Measurements from ENCODE around the gene ARMC9. TPM values are rescaled to one million over a fixed set of nuclear protein-coding genes. Genes with fewer than 3 reads are reported as not detected.
A peak's percentile ranks its signal among the peaks of the same experiment; 100 is the strongest.

The ARMC9 gene
- total RNA-seq, 4 donors from 2014 or later: 2.8 to 15.9 (median 6.6) TPM

DNA sequence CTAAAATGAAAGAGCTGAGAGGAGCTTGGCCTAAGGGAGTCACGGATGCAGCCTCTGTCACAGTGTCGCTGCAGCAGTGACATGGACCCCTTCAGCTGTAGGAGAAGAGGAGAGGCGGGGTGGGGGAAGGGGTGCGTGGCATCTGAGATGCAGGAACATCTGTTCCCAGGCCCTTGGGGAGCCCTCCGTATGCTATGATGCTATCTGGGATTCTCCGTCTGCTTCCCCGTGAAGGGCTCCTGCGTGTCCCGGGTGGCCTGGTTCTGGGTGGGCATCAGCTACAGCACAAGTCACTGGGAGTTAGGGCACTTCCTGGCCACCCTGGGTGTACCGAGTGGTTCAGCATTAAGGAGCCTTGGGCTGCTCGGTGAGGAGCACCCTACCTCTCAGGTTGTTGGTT is 161.5 kb downstream of the ARMC9 start:
- TF ChIP-seq, protein P1, sequence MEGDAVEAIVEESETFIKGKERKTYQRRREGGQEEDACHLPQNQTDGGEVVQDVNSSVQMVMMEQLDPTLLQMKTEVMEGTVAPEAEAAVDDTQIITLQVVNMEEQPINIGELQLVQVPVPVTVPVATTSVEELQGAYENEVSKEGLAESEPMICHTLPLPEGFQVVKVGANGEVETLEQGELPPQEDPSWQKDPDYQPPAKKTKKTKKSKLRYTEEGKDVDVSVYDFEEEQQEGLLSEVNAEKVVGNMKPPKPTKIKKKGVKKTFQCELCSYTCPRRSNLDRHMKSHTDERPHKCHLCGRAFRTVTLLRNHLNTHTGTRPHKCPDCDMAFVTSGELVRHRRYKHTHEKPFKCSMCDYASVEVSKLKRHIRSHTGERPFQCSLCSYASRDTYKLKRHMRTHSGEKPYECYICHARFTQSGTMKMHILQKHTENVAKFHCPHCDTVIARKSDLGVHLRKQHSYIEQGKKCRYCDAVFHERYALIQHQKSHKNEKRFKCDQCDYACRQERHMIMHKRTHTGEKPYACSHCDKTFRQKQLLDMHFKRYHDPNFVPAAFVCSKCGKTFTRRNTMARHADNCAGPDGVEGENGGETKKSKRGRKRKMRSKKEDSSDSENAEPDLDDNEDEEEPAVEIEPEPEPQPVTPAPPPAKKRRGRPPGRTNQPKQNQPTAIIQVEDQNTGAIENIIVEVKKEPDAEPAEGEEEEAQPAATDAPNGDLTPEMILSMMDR (IDR thresholded peaks at IDR 0.05): no peak
- no peak for ATAC-seq (ENCODE audit: low FRiP score)
- no peak for DNase-seq (ENCODE audit: low spot score)

DNA sequence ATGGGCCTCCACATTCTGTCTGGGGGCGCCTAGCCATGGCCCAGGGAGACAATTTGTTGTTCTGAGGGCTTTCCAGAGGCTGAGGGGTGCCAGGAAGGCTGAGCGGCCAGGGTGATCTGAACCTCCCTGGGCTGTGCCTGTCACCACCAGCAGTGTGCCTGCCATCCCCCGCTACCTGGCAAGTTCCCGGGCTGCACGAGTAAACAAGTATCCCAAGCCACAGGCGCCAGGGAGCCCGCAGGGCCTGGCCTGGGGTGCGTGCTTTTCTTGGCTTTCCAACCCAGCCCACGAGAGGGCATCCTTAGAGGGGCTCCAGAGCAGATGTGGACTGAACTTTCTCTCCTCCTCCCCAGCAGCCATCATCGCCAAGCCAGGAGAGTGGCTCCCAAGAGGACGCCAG is 162.0 kb downstream of the ARMC9 start:
- ATAC-seq (ENCODE audit: low FRiP score): no peak
- TF ChIP-seq, protein P1 (IDR thresholded peaks at IDR 0.05): no peak
- no peak for DNase-seq (ENCODE audit: low spot score)

DNA sequence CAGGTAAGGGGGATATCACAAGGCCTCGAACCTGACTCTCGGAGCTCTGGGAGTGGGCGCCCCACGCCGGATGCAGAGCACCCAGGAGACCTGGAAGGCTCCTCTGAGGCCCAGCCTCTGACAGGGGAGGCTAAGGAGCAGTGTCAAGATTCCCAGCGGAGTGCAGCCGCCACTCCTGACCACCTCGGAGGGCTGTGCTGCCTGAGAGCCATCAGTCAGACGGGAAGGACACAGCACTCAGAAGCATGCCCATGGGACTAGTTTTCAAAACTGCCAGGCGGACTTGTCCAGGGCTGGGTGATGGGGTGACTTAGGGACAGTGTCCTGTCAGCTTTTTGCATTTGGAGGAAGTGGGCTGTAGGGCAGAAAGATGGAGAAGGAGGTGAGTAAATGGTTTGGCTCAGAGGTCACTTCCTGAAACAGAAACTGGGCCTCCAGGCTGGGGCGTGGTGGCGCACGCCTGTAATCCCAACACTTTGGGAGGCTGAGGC is 162.5 kb downstream of the ARMC9 start:
- no peak for DNase-seq (ENCODE audit: low spot score)
- TF ChIP-seq, protein P1 (IDR thresholded peaks at IDR 0.05): no peak
- ATAC-seq (ENCODE audit: low FRiP score): no peak

DNA sequence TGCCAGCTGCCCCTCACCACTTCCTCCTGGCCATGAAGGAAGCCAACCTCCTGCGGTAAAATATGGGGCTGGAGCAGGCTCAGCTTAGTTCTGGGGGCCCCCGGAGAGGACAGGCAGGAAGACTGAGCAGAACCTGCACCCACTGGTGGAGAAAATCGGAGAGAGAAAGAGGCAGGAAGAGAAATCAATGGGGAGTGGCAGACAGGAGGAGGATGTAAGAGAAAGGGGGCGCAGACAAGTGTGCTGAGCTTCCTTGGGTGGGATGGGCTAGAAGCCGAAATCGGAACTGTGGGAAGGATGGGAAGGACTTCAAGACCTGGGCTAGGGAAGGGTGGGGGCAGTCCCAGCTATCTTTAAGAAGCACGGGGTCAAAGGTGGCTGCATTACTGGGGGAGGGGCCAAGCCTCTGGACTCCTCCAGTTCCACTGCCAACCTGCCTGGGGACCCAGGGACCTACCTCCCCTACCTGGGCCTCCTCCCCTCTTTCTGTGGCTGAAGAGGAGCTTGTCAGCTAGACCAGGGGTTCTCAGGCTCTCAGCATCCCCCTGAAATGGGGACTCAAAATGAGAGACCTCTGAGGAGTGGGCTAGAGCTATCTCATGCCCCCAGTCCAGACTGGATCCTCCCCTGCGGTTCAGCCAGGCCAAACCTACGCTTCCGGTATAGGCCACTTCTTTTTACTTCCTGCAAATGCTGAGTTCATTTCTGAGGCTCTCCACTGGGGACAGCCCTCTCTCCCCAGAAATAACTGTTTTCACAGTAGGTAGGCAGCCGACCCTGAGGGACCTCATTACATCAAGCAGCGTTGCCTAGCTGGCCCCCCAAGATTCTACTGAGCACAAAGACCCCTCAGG is 163.5 kb downstream of the ARMC9 start:
- peak; percentile 9 for ATAC-seq (ENCODE audit: low FRiP score)
- TF ChIP-seq, protein P1 (IDR thresholded peaks at IDR 0.05): no peak
- DNase-seq (ENCODE audit: low spot score): no peak

DNA sequence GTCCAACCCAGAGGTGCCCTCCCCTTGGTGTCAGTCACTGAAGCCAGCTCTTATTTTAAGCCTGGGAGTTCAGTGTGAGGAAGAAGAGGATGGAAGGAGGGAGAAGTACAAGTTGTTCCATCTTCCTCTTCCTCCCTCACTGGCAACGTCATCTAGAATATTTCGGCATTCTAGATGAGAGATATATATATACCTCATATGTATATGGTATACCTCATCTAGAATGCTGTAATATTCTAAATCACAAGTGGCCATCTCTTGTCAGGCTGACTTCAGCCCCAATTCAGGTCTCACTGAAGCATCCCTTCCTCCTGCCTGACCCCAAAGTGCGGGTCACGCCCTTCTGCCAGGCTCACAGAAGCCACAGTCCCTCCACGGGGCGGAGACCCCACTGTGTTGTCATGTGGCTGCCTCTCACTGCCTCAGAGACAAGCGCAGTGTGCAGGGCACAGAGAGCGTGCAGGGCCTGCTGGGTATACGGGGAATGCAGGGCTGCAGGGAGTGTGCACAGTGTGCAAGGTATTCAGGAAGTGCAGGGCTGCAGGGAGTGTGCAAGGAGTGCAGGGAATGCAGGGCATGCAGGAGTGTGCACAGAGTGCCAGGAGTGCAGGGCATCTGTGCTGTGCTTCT is 164.2 kb downstream of the ARMC9 start:
- no peak for ATAC-seq (ENCODE audit: low FRiP score)
- no peak for DNase-seq (ENCODE audit: low spot score)
- TF ChIP-seq, protein P1 (IDR thresholded peaks at IDR 0.05): no peak

DNA sequence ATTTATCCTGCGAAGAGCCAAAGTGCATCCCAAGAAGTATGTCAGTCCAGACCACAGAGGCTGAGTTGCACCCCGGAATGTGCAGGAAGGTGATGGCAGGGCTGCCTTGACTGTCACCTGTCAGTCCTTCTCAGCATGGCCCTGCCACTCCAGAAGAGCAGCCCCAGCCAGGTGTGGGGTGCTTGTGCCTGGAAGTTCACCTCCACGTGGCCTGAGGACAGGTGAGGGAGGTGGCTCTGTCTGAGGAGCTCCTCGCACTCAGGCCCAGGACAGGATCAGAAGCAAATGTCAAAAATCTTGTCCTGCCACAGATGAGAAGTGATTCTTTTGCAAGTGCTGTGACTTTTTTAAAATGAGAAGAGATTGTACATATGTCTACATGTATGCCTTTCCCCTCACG is 165.6 kb downstream of the ARMC9 start:
- TF ChIP-seq, protein P1 (IDR thresholded peaks at IDR 0.05): no peak
- DNase-seq (ENCODE audit: low spot score) (no peak), ATAC-seq (ENCODE audit: low FRiP score) (no peak)

All from omental fat pad (tissue), 4 donors.